Neural crest cell (in vitro differentiated cells): ENCODE data around the gene SPAG16. TPM values are rescaled to one million over a fixed set of nuclear protein-coding genes. Genes with fewer than 3 reads are reported as not detected.

Experiments
- DNase-seq: peaks from one replicate; pipeline ENCODE4 v3.0.0; 2021; ENCODE audit warnings: low read depth, mixed read lengths, low spot score
- H3K27ac Mint-ChIP-seq: one replicate; pipeline ENCODE4 v1.8.0; 2021; ENCODE audit warnings: mild to moderate bottlenecking, mixed read lengths; ENCODE audit not compliant: unreplicated experiment
- H3K27me3 Mint-ChIP-seq: 2 replicates; pipeline ENCODE4 v1.8.0; 2021; ENCODE audit warnings: low read depth, mild to moderate bottlenecking, mixed read lengths
- H3K36me3 Mint-ChIP-seq: 2 replicates; pipeline ENCODE4 v1.8.0; 2021; ENCODE audit warnings: low read depth, mild to moderate bottlenecking, mixed read lengths
- H3K4me1 Mint-ChIP-seq: 2 replicates; pipeline ENCODE4 v1.8.0; 2021; ENCODE audit warnings: mixed read lengths
- H3K4me3 Mint-ChIP-seq: one replicate; pipeline ENCODE4 v1.8.0; 2021; ENCODE audit warnings: mild to moderate bottlenecking, mixed read lengths
- H3K9me3 Mint-ChIP-seq: 2 replicates; pipeline ENCODE4 v1.8.0; 2021; ENCODE audit warnings: mixed read lengths
- CTCF ChIP-seq: fragments of 200-600 bp; sonication (generic); conservative IDR thresholded peaks from 2 replicates; pipeline ENCODE4 v1.5.0; 2021; ENCODE audit warnings: antibody characterized with exemption, mild to moderate bottlenecking
- total RNA-seq: library from RNA; stranded (reverse); gene quantifications from 2 replicates; pipeline ENCODE4 v1.2.1, GENCODE V29; 2021

Gene SPAG16
- total RNA-seq, 1 donor from 2014 or later: 29.0 TPM

DNA sequence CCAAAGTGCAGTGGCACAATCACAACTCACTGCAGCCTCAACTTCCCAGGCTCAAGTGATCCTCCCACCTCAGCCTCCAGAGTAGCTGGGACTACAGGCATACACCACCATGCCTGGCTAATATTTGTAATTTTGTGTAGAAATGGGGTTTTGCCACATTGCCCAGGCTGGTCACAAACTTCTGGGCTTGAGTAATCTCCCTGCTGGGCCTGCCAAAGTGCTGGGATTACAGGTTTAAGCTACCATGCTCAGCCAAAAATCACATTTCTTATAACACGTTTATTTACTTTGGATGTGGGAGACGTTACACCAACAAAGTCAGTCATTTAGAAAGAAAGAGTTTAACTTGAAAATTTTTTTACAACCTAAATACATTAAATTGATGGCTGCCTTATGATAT lies 917.6 kb downstream of the SPAG16 start:
- no peak for TF ChIP-seq CTCF
- no peaks in the 10 kb centered on the region for H3K9me3 Mint-ChIP-seq
- no peak overlapping the region for H3K4me3 Mint-ChIP-seq
- no peaks in the 10 kb centered on the region for H3K27me3 Mint-ChIP-seq
- no peak for DNase-seq
- H3K4me1 Mint-ChIP-seq: no peaks in the 10 kb centered on the region
- H3K27ac Mint-ChIP-seq: no peak overlapping the region
- no peaks in the 10 kb centered on the region for H3K36me3 Mint-ChIP-seq

DNA sequence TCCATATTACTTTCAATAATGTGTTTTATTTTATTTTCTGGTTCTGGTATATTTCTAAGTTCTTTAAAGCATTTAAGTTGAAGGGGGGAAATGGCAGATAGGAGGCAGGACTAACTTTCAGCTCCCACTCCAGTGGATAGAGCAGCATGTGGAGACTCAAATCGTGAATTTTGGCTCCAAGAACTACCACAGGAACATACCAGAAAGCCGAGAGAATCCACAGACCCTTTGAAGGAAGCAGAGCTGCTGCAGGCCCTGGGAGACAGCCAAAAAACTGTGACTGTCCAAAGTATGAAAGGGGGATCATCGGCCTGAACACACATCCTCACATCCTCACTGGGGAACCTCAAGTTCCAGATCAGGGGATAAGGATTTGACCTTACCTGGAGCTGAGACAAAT lies 919.0 kb downstream of the SPAG16 start:
- DNase-seq: no peak
- Mint-ChIP-seq H3K4me1 (no peaks in the 10 kb centered on the region), H3K9me3 (no peaks in the 10 kb centered on the region), H3K36me3 (no peaks in the 10 kb centered on the region), H3K27me3 (no peaks in the 10 kb centered on the region), H3K27ac (no peak overlapping the region), H3K4me3 (no peak overlapping the region)
- no peak for TF ChIP-seq CTCF

DNA sequence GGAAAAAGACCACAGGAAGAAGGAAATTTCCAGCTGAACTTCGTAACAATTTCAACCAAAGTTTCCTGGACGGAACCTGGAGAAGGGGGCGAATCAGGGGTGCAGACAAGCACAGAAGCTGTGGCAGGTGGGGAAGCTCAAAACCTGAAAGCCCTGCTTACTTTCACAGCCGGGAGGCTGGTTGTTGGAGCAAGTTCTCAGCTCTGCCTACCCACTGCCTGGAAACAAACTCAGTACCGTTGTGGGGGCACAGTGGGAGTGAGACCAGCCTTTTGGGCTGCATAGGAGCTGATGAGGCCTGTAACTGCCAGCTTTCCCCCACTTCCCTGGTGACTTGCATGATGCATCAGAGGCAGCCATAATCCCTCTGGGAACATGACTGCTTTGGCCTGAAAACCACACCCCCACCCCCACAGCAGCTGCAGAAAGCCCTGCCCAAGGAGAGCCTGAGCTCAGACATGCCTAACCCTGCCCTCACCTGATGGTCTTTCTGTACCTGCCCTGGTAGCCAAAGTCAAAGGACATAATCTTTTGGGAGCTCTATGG lies 919.6 kb downstream of the SPAG16 start:
- no peaks in the 10 kb centered on the region for H3K9me3 Mint-ChIP-seq
- no peaks in the 10 kb centered on the region for H3K36me3 Mint-ChIP-seq
- no peaks in the 10 kb centered on the region for H3K4me1 Mint-ChIP-seq
- DNase-seq: no peak
- H3K27ac Mint-ChIP-seq: no peak overlapping the region
- no peaks in the 10 kb centered on the region for H3K27me3 Mint-ChIP-seq
- TF ChIP-seq CTCF: no peak
- H3K4me3 Mint-ChIP-seq: no peak overlapping the region

GRCh38 chr2:214215107-214215506 lies 930.8 kb downstream of the SPAG16 start:
- Mint-ChIP-seq H3K27ac (peak overlapping the region; percentile 76), H3K36me3 (no peaks in the 10 kb centered on the region), H3K9me3 (peaks cover 9% of the 10 kb centered on the region), H3K4me1 (peaks cover 16% of the 10 kb centered on the region), H3K4me3 (no peak overlapping the region), H3K27me3 (no peaks in the 10 kb centered on the region)
- DNase-seq: no peak
- TF ChIP-seq CTCF: no peak

DNA sequence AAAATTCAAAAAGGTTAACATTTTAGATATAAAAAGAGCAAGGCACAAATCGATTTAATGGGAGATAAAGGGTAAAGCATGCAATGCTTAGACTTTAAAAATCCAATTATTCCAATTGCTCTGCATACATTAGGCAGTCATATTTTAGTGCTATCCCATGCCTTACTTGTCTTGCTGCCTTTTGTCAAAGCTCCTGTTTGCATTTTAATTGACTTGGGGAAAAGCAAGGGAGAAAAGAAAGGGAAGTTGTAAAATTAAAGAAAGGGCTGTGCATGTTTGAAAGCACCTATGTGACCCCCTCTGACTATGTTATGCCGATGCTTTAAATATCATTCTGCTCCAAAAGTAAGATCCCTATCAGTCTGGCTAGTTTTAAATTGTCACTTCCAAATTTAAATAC lies 932.9 kb downstream of the SPAG16 start:
- no peak for TF ChIP-seq CTCF
- Mint-ChIP-seq H3K36me3 (no peaks in the 10 kb centered on the region), H3K4me3 (no peak overlapping the region)

More for the DNA sequence above, 932.9 kb downstream of the SPAG16 start:
- DNase-seq: no peak
- Mint-ChIP-seq H3K27ac (no peak overlapping the region), H3K27me3 (no peaks in the 10 kb centered on the region), H3K4me1 (peaks cover 16% of the 10 kb centered on the region), H3K9me3 (peaks cover 8% of the 10 kb centered on the region)
